Natural killer cell (primary cell): ENCODE measurements around the gene IFNA14. TPM values are rescaled to one million over a fixed set of nuclear protein-coding genes. Genes with fewer than 3 reads are reported as not detected.

Source experiments
- ATAC-seq, 3 donors: fragments of 150-1000 bp in 2 of 3; fragments of 200-7000 bp in 1 of 3; cut with Tn5 transposase; 1 replicate in 1 of 3; 2 replicates in 2 of 3; pipeline ENCODE4 v1.10.0; 2021; ENCODE audit warnings: mild to moderate bottlenecking in 2 of 3, moderate library complexity in 2 of 3
- DNase-seq, 2 donors: peaks; one replicate each; pipeline versions ENCODE4 v3.0.0 to v3.0.0-alpha.2; 2013 to 2021; ENCODE audit warnings: mixed read lengths in 1 of 2
- H3K27ac ChIP-seq: one replicate; pipeline ENCODE4 v1.5.1; 2013; ENCODE audit warnings: mild to moderate bottlenecking, low read length
- H3K27me3 ChIP-seq: one replicate; pipeline ENCODE4 v1.6.1; 2013; ENCODE audit warnings: low read length; ENCODE audit not compliant: control insufficient read depth, insufficient read depth
- H3K36me3 ChIP-seq: one replicate; pipeline ENCODE4 v1.6.1; 2013; ENCODE audit warnings: low read length; ENCODE audit not compliant: control insufficient read depth, insufficient read depth
- H3K4me1 ChIP-seq: one replicate; pipeline ENCODE4 v1.6.1; 2013; ENCODE audit warnings: low read length; ENCODE audit not compliant: control insufficient read depth, insufficient read depth
- H3K4me3 ChIP-seq: one replicate; pipeline ENCODE4 v1.5.1; 2013; ENCODE audit warnings: low read length
- H3K9me3 ChIP-seq: one replicate; pipeline ENCODE4 v1.6.1; 2013; ENCODE audit warnings: low read length; ENCODE audit not compliant: control insufficient read depth, insufficient read depth
- H3K27ac Mint-ChIP-seq, 2 donors: one replicate each; pipeline ENCODE4 v1.8.0; 2022; ENCODE audit warnings: mild to moderate bottlenecking in 2 of 2, mixed read lengths in 2 of 2, moderate library complexity in 1 of 2
- H3K27me3 Mint-ChIP-seq, 2 donors: one replicate each; pipeline ENCODE4 v1.8.0; 2022; ENCODE audit warnings: low read depth in 2 of 2, mixed read lengths in 2 of 2
- H3K36me3 Mint-ChIP-seq: one replicate; pipeline ENCODE4 v1.8.0; 2022; ENCODE audit warnings: mixed read lengths
- H3K4me1 Mint-ChIP-seq, 2 donors: one replicate each; pipeline ENCODE4 v1.8.0; 2022; ENCODE audit warnings: mixed read lengths in 2 of 2
- H3K4me3 Mint-ChIP-seq: one replicate; pipeline ENCODE4 v1.8.0; 2022; ENCODE audit warnings: mild to moderate bottlenecking, moderate library complexity, mixed read lengths
- H3K9me3 Mint-ChIP-seq, 2 donors: one replicate each; pipeline ENCODE4 v1.8.0; 2022; ENCODE audit warnings: mixed read lengths in 2 of 2
- WGBS: methylation state at CpG from one replicate; pipeline ENCODE4 v1.1.7; 2013; ENCODE audit warnings: missing lambda C conversion rate; ENCODE audit not compliant: insufficient coverage; 5-methylcytosine and 5-hydroxymethylcytosine counted together
- intact Hi-C: fragments of 100-400 bp; cut with micrococcal nuclease; formaldehyde crosslinking; loops from one replicate; pipeline ENCODE4 v1.14.2; 2022
- total RNA-seq, 4 donors: library from RNA; stranded (reverse); fragments of 120-200 nt in 1 of 4; gene quantifications; one replicate each; pipeline versions ENCODE4 v1.2.3 to v1.2.4, GENCODE V29; 2013 to 2022
- TF ChIP-seq, protein P1 (sequence below): fragments of 200-600 bp; IDR thresholded peaks from one replicate; pipeline ENCODE4 v1.8.0; 2022; ENCODE audit warnings: antibody characterized with exemption

The IFNA14 gene
- total RNA-seq, 3 donors from 2014 or later (not counting 1 experiment from before 2014, with no cell fraction given) = not detected

DNA sequence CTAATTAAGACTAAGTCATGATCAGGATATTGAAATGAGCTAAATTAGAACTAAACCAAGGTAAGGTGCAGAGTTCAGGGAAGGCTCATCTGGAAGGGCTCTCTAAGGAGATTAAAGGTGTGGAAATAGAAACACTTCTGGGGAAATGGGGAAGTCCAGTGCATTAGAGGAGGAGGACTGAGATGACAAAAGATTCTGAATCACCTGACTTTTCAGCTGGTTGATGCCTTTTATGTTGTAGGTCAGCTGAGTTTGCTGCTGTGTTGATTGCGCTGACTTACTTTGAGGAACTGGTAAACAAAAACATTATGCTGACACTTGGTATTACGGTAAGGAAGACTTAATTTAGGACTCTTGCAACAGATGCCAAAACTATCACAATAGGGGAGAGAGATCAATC is 41.5 kb upstream of the IFNA14 start:
- TF ChIP-seq, protein P1, sequence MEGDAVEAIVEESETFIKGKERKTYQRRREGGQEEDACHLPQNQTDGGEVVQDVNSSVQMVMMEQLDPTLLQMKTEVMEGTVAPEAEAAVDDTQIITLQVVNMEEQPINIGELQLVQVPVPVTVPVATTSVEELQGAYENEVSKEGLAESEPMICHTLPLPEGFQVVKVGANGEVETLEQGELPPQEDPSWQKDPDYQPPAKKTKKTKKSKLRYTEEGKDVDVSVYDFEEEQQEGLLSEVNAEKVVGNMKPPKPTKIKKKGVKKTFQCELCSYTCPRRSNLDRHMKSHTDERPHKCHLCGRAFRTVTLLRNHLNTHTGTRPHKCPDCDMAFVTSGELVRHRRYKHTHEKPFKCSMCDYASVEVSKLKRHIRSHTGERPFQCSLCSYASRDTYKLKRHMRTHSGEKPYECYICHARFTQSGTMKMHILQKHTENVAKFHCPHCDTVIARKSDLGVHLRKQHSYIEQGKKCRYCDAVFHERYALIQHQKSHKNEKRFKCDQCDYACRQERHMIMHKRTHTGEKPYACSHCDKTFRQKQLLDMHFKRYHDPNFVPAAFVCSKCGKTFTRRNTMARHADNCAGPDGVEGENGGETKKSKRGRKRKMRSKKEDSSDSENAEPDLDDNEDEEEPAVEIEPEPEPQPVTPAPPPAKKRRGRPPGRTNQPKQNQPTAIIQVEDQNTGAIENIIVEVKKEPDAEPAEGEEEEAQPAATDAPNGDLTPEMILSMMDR = no peak
- H3K36me3 ChIP-seq = no peaks in the 10 kb centered on the region
- H3K9me3 ChIP-seq = no peaks in the 10 kb centered on the region
- no peaks in the 10 kb centered on the region for H3K4me1 ChIP-seq
- ATAC-seq = no peak
- no peak overlapping the region for H3K27ac ChIP-seq
- 100% methylated on average over 2 of the region's 2 CpGs for WGBS
- Mint-ChIP-seq H3K9me3 (no peaks in the 10 kb centered on the region), H3K4me3 (no peak overlapping the region), H3K36me3 (no peaks in the 10 kb centered on the region), H3K4me1 (no peaks in the 10 kb centered on the region), H3K27ac (no peak overlapping the region), H3K27me3 (peaks cover 9 to 39% of the 10 kb centered on the region in 2 donors)
- no peak overlapping the region for H3K4me3 ChIP-seq
- intact Hi-C loops = no loop called here
- DNase-seq = no peak
- peaks cover 6% of the 10 kb centered on the region for H3K27me3 ChIP-seq

DNA sequence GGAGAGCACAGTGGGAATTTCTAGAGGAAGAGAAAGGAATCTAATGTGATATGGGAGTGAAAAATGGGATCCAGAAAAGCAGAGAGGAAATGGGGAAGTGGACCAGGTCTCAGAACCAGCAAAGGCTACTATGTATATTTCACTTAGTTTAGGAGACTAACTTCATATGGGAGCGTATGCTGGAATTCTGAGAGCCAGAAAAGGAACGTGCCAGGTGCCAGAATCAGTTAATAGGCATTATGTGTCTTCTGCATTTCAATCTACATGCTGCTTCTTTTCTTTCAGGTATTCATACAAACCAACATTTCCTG is 28.5 kb upstream of the IFNA14 start:
- TF ChIP-seq, protein P1 = no peak
- Mint-ChIP-seq H3K4me3 (no peak overlapping the region), H3K4me1 (no peaks in the 10 kb centered on the region), H3K9me3 (peaks cover 0 to 2% of the 10 kb centered on the region in 2 donors), H3K27ac (no peak overlapping the region), H3K27me3 (peaks cover 21 to 32% of the 10 kb centered on the region in 2 donors), H3K36me3 (no peaks in the 10 kb centered on the region)
- H3K9me3 ChIP-seq = no peaks in the 10 kb centered on the region
- ATAC-seq = no peak
- no peak overlapping the region for H3K27ac ChIP-seq
- intact Hi-C loops = no loop called here
- H3K4me3 ChIP-seq = no peak overlapping the region
- DNase-seq = no peak
- WGBS = 59% methylated on average over 2 of the region's 2 CpGs
- no peaks in the 10 kb centered on the region for H3K27me3 ChIP-seq
- H3K4me1 ChIP-seq = no peaks in the 10 kb centered on the region
- H3K36me3 ChIP-seq = no peaks in the 10 kb centered on the region

DNA sequence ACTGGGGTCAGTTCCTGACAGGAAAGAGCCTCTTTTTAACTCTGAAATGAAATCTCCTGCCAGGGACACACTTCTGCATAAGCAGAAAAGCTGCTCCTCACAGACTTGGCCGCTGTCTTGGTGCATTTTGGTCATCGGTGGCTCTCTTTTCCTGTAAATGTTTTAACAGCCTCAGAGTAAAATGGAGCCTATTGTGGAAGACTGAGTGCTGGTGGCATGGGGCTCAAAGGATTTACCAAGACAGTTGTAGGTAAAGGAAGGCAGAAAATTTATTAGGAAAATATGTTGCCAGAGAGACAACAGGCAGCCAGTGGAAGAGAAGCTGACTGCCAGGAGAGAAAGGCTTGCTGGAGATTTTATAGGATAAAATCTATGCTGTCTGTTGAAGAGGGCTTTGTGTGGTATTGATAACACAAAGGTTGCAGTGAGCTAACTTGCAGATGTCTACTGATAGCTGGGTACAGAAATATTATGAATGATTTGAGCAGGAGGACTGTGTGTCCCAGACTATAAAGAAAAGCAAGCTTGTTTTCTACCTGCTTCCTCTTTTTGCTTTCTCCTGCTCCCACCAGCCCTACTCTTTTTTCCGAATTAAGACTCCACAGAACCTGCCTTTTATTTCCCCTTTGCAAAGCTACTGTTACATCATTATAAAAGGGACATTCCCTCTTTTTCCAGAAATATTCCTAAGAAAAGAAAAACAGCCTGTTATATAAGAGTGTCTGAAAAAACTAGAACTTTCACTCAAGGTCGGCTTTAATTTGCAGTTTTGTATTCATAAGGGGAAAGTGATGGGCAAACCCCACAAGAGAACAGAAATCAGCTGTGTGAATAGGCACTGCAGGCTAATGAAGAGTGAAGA is 27.9 kb upstream of the IFNA14 start:
- intact Hi-C loops = no loop called here
- no peaks in the 10 kb centered on the region for H3K4me1 Mint-ChIP-seq
- H3K27ac Mint-ChIP-seq = no peak overlapping the region
- Histone ChIP-seq H3K36me3 (no peaks in the 10 kb centered on the region), H3K27ac (no peak overlapping the region), H3K4me3 (no peak overlapping the region), H3K27me3 (no peaks in the 10 kb centered on the region), H3K4me1 (no peaks in the 10 kb centered on the region), H3K9me3 (no peaks in the 10 kb centered on the region)
- ATAC-seq (no peak), DNase-seq (no peak)
- peaks cover 0 to 2% of the 10 kb centered on the region in 2 donors for H3K9me3 Mint-ChIP-seq
- 31% methylated on average over 4 of the region's 4 CpGs for WGBS
- TF ChIP-seq, protein P1 = no peak
- H3K27me3 Mint-ChIP-seq = peaks cover 20 to 32% of the 10 kb centered on the region in 2 donors
- H3K36me3 Mint-ChIP-seq = no peaks in the 10 kb centered on the region
- no peak overlapping the region for H3K4me3 Mint-ChIP-seq
